Hepatocyte (in vitro differentiated cells): Measurements from ENCODE around the gene GNAZ. TPM values are rescaled to one million over a fixed set of nuclear protein-coding genes. Genes with fewer than 3 reads are reported as not detected.

Source experiments
- DNase-seq: peaks from one replicate; pipeline ENCODE4 v3.0.0-alpha.2; 2016; ENCODE audit warnings: low spot score
- H2AFZ ChIP-seq: fragments of 200-600 bp; sonication (generic); 2 replicates; pipeline ENCODE4 v1.6.0; 2016; ENCODE audit warnings: antibody characterized with exemption, mild to moderate bottlenecking
- H3K27ac ChIP-seq: fragments of 200-600 bp; sonication (generic); 2 replicates; pipeline ENCODE4 v1.5.1; 2016; ENCODE audit warnings: mild to moderate bottlenecking
- H3K27me3 ChIP-seq: fragments of 200-600 bp; sonication (generic); 2 replicates; pipeline ENCODE4 v1.6.1; 2016
- H3K36me3 ChIP-seq: fragments of 200-600 bp; sonication (generic); replicated peaks from 2 replicates; pipeline ENCODE4 v1.5.1; 2016; ENCODE audit warnings: low read depth; ENCODE audit not compliant: insufficient read depth
- H3K4me1 ChIP-seq: fragments of 200-600 bp; sonication (generic); 2 replicates; pipeline ENCODE4 v1.5.1; 2016; ENCODE audit warnings: mild to moderate bottlenecking, moderate library complexity; ENCODE audit not compliant: insufficient read depth
- H3K4me2 ChIP-seq: fragments of 200-600 bp; sonication (generic); 2 replicates; pipeline ENCODE4 v1.6.0; 2016
- H3K4me3 ChIP-seq: fragments of 200-600 bp; sonication (generic); 2 replicates; pipeline ENCODE4 v1.5.1; 2016; ENCODE audit warnings: mild to moderate bottlenecking
- H3K79me2 ChIP-seq: fragments of 200-600 bp; sonication (generic); 2 replicates; pipeline ENCODE4 v1.6.0; 2017; ENCODE audit warnings: mild to moderate bottlenecking
- H3K9me2 ChIP-seq: fragments of 200-600 bp; sonication (generic); replicated peaks from 2 replicates; pipeline ENCODE4 v1.6.0; 2017; ENCODE audit warnings: mild to moderate bottlenecking; ENCODE audit not compliant: insufficient read depth
- H3K9me3 ChIP-seq: fragments of 200-600 bp; sonication (generic); 2 replicates; pipeline ENCODE4 v1.5.1; 2016; ENCODE audit warnings: low read depth, mild to moderate bottlenecking
- H4K20me1 ChIP-seq: fragments of 200-600 bp; sonication (generic); 2 replicates; pipeline ENCODE4 v1.6.0; 2016; ENCODE audit warnings: mild to moderate bottlenecking; ENCODE audit not compliant: insufficient read depth, poor library complexity, severe bottlenecking
- CTCF ChIP-seq: fragments of 200-600 bp; sonication (generic); IDR thresholded peaks from 2 replicates; pipeline ENCODE4 v1.5.1; 2016; ENCODE audit warnings: antibody characterized with exemption, mild to moderate bottlenecking; ENCODE audit not compliant: poor library complexity
- EZH2 ChIP-seq: fragments of 200-600 bp; sonication (generic); IDR thresholded peaks from 2 replicates; pipeline ENCODE4 v1.6.1; 2016; ENCODE audit warnings: antibody characterized with exemption, mild to moderate bottlenecking, borderline replicate concordance
- EZH2phosphoT487 ChIP-seq: fragments of 200-600 bp; sonication (generic); IDR thresholded peaks from one replicate; pipeline ENCODE4 v1.6.1; 2018; ENCODE audit warnings: antibody characterized with exemption, mild to moderate bottlenecking, low read depth, moderate library complexity; ENCODE audit not compliant: unreplicated experiment, severe bottlenecking
- WGBS: methylation state at CpG from one replicate; pipeline ENCODE4 v1.1.6; 2016; ENCODE audit warnings: low lambda C conversion rate; ENCODE audit errors: missing lambda C conversion rate; 5-methylcytosine and 5-hydroxymethylcytosine counted together
- polyA plus RNA-seq: library from polyadenylated mRNA; unstranded; fragments of >200 nt; fragmentation: Nextera tagmentation; extraction: Ambion mirVana; gene quantifications from 2 replicates; pipeline ENCODE4 v1.2.1, GENCODE V29; 2016
- total RNA-seq: library from RNA; depleted of rRNA; stranded (reverse); fragments of >200 nt; gene quantifications from 2 replicates; pipeline ENCODE4 v1.2.3, GENCODE V29; 2014

The GNAZ gene
- total and polyA plus RNA-seq, 2 experiments from 2014 or later, result 3.4 to 4.1 TPM

GRCh38 chr22:23154461-23154860, 84.1 kb downstream of the GNAZ start:
- no peak for DNase-seq
- H3K27ac ChIP-seq, result no peak overlapping the region
- no peaks in the 10 kb centered on the region for H3K36me3 ChIP-seq
- H2AFZ ChIP-seq, result no peak overlapping the region
- H3K9me2 ChIP-seq, result no peaks in the 10 kb centered on the region
- no peaks in the 10 kb centered on the region for H3K27me3 ChIP-seq
- H3K4me3 ChIP-seq, result no peak overlapping the region
- H4K20me1 ChIP-seq, result no peaks in the 10 kb centered on the region
- H3K4me1 ChIP-seq, result no peaks in the 10 kb centered on the region
- no peaks in the 10 kb centered on the region for H3K9me3 ChIP-seq
- no peak for TF ChIP-seq EZH2
- no peak for TF ChIP-seq EZH2phosphoT487
- no peak for TF ChIP-seq CTCF
- no peaks in the 10 kb centered on the region for H3K79me2 ChIP-seq
- WGBS, result 77% methylated on average over 5 of the region's 5 CpGs
- no peak overlapping the region for H3K4me2 ChIP-seq

DNA sequence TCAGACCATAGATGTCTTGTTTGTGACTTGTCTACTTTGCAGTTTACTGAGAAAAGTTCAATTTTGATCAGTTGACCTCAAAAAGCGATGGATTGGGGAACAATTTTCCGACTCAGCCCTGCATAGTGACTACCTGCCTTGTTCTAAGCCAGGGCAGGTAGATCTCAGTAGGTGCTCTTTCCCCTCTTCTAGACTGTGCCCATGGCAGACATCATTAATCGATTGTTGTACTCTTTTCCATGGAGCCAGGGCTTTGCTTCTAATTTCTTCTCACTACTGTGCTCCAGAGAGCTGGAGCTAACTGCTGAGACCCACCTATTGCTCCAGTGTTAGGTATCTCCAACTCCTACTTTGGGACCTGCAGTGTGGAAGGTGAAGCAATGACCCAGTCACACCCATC, 84.8 kb downstream of the GNAZ start:
- Histone ChIP-seq H2AFZ (no peak overlapping the region), H3K4me2 (no peak overlapping the region), H3K27me3 (no peaks in the 10 kb centered on the region), H3K9me2 (no peaks in the 10 kb centered on the region), H4K20me1 (no peaks in the 10 kb centered on the region), H3K9me3 (no peaks in the 10 kb centered on the region), H3K4me1 (no peaks in the 10 kb centered on the region), H3K4me3 (no peak overlapping the region), H3K36me3 (no peaks in the 10 kb centered on the region), H3K27ac (no peak overlapping the region), H3K79me2 (no peaks in the 10 kb centered on the region)
- no peak for DNase-seq
- 92% methylated on average over 3 of the region's 3 CpGs for WGBS
- TF ChIP-seq EZH2phosphoT487 (no peak), EZH2 (no peak), CTCF (no peak)

DNA sequence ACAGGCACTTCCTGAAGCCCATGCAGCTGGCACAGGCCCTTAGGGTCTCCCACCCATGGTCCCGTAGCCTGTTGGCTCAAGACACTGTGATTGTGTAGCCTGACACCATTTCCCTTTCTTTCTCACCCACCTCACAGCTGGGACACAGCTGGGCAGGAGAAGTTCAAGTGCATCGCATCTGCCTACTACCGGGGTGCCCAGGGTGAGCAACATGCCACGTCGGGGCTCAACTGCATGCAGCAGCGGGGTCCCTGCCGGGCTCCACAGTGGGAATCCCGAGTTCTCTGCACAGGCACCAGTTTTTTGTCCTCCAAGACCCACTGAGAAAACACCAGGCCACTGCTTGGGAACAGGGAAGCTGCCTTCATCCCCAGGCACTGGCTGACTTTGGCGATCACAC, 85.5 kb downstream of the GNAZ start:
- H3K4me2 ChIP-seq, result no peak overlapping the region
- H3K79me2 ChIP-seq, result no peaks in the 10 kb centered on the region
- WGBS, result 92% methylated on average over 9 of the region's 9 CpGs
- no peak overlapping the region for H3K27ac ChIP-seq
- H3K9me2 ChIP-seq, result no peaks in the 10 kb centered on the region
- H3K9me3 ChIP-seq, result no peaks in the 10 kb centered on the region
- no peak overlapping the region for H2AFZ ChIP-seq
- TF ChIP-seq CTCF (no peak), EZH2phosphoT487 (no peak), EZH2 (no peak)
- no peaks in the 10 kb centered on the region for H3K4me1 ChIP-seq
- no peak for DNase-seq
- H3K27me3 ChIP-seq, result no peaks in the 10 kb centered on the region
- no peaks in the 10 kb centered on the region for H3K36me3 ChIP-seq
- H4K20me1 ChIP-seq, result no peaks in the 10 kb centered on the region
- no peak overlapping the region for H3K4me3 ChIP-seq

DNA sequence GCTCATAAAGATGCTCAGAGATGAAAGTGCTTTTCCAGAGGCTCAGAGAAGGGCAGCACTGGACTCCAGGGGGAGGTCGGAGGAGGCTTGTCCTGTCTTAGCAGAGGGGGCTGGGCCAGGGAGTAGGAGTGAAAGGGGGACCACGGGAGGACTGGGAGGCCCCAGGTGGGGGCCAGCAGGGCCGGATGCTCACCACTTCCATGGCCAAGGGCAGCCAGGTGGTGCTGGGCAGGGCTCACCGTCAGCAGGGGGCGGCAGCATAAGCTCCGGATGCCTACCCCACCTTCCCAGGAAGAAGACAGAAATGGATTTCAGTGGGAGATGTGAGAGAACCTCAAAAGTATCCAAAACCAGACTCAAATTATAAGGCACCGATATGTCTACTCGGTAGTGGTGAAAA, 86.0 kb downstream of the GNAZ start:
- no peak overlapping the region for H3K4me2 ChIP-seq
- H3K4me3 ChIP-seq, result no peak overlapping the region
- no peaks in the 10 kb centered on the region for H3K79me2 ChIP-seq
- H2AFZ ChIP-seq, result no peak overlapping the region
- no peaks in the 10 kb centered on the region for H3K9me3 ChIP-seq
- no peaks in the 10 kb centered on the region for H4K20me1 ChIP-seq
- no peaks in the 10 kb centered on the region for H3K4me1 ChIP-seq
- H3K27me3 ChIP-seq, result no peaks in the 10 kb centered on the region
- H3K9me2 ChIP-seq, result no peaks in the 10 kb centered on the region
- DNase-seq, result no peak
- H3K27ac ChIP-seq, result no peak overlapping the region
- 54% methylated on average over 7 of the region's 8 CpGs for WGBS
- TF ChIP-seq CTCF, result no peak
- TF ChIP-seq EZH2phosphoT487, result no peak
- no peak for TF ChIP-seq EZH2
- no peaks in the 10 kb centered on the region for H3K36me3 ChIP-seq
